Upper lobe of left lung (tissue), 6 donors: ENCODE data around the gene GLYATL3. TPM values are rescaled to one million over a fixed set of nuclear protein-coding genes. Genes with fewer than 3 reads are reported as not detected.
A peak's percentile ranks its signal among the peaks of the same experiment; 100 is the strongest.

Experiments
- ATAC-seq, 2 donors: fragments of 200-7000 bp; cut with Tn5 transposase; one replicate each; pipeline ENCODE4 v1.9.1; 2022; ENCODE audit warnings: mild to moderate bottlenecking in 2 of 2, moderate library complexity in 2 of 2; ENCODE audit not compliant: low FRiP score in 2 of 2
- DNase-seq, 2 donors: peaks; one replicate each; pipeline ENCODE4 v3.0.0-alpha.2; 2019 to 2020
- H3K27ac ChIP-seq, 4 donors: fragments of 200-600 bp; sonication (generic); one replicate each; pipeline ENCODE4 v1.5.1; 2016 to 2019
- H3K27me3 ChIP-seq, 4 donors: fragments of 200-600 bp; sonication (generic); one replicate each; pipeline ENCODE4 v1.5.1; 2017 to 2019
- H3K36me3 ChIP-seq, 4 donors: fragments of 200-600 bp; sonication (generic); one replicate each; pipeline ENCODE4 v1.5.1; 2016 to 2019
- H3K4me1 ChIP-seq, 4 donors: fragments of 200-600 bp; sonication (generic); one replicate each; pipeline ENCODE4 v1.5.1; 2018 to 2019
- H3K4me3 ChIP-seq, 4 donors: fragments of 200-600 bp; sonication (generic); one replicate each; pipeline ENCODE4 v1.5.1; 2017 to 2019; ENCODE audit warnings: mild to moderate bottlenecking in 2 of 4, moderate library complexity in 1 of 4
- H3K9me3 ChIP-seq, 4 donors: fragments of 200-600 bp; sonication (generic); one replicate each; pipeline ENCODE4 v1.5.1; 2018 to 2019
- EP300 ChIP-seq, 4 donors: sonication (generic); formaldehyde crosslinking; IDR thresholded peaks; one replicate each; pipeline ENCODE4 v1.5.1; 2017; ENCODE audit warnings: antibody characterized with exemption in 4 of 4, control low read depth in 2 of 4
- POLR2A ChIP-seq, 4 donors: fragments of 450-650 bp; IDR thresholded peaks; one replicate each; pipeline ENCODE4 v1.5.1; 2016 to 2017; ENCODE audit warnings: antibody characterized with exemption in 4 of 4, mild to moderate bottlenecking in 2 of 4
- POLR2AphosphoS5 ChIP-seq, 2 donors: sonication (generic); formaldehyde crosslinking; IDR thresholded peaks; one replicate each; pipeline ENCODE4 v1.5.1; 2017; ENCODE audit warnings: antibody characterized with exemption in 2 of 2
- WGBS, 2 donors: methylation state at CpG; one replicate each; pipeline ENCODE4 v1.1.5; 2017 to 2018; 5-methylcytosine and 5-hydroxymethylcytosine counted together
- total RNA-seq, 6 donors: library from RNA; depleted of rRNA in 4 of 6; stranded (reverse); fragments of >200 nt in 4 of 6; gene quantifications; one replicate each; pipeline versions ENCODE4 v1.1.0 to v1.2.1, GENCODE V29; 2016 to 2021
- TF ChIP-seq, protein P1 (sequence below), 6 experiments: fragments of 450-650 bp in 4 of 6; fragments of 200-600 bp in 2 of 6; sonication (generic) in 2 of 6; IDR thresholded peaks; one replicate each; pipeline ENCODE4 v1.5.1; 2016 to 2019; ENCODE audit warnings: antibody characterized with exemption in 6 of 6
- donor health status: DM: no; HTN: no; CAD: no; lungs with moderate emphysema.
- donor health status: DM: no; HTN: yes; CAD: no; lungs with severe emphysema.

Gene GLYATL3
- total RNA-seq: not detected

- ATAC-seq: no peak
- no peak within 1 kb of the TSS for H3K4me3 ChIP-seq
- no peaks in the 10 kb centered on the region for H3K36me3 ChIP-seq
- 47 to 75% methylated on average over 2 of the region's 2 CpGs for WGBS, 2 donors
- no peak for DNase-seq
- H3K27me3 ChIP-seq: no peaks in the 10 kb centered on the region
- H3K27ac ChIP-seq: no peak within 1 kb of the TSS
- TF ChIP-seq, protein P1, sequence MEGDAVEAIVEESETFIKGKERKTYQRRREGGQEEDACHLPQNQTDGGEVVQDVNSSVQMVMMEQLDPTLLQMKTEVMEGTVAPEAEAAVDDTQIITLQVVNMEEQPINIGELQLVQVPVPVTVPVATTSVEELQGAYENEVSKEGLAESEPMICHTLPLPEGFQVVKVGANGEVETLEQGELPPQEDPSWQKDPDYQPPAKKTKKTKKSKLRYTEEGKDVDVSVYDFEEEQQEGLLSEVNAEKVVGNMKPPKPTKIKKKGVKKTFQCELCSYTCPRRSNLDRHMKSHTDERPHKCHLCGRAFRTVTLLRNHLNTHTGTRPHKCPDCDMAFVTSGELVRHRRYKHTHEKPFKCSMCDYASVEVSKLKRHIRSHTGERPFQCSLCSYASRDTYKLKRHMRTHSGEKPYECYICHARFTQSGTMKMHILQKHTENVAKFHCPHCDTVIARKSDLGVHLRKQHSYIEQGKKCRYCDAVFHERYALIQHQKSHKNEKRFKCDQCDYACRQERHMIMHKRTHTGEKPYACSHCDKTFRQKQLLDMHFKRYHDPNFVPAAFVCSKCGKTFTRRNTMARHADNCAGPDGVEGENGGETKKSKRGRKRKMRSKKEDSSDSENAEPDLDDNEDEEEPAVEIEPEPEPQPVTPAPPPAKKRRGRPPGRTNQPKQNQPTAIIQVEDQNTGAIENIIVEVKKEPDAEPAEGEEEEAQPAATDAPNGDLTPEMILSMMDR (IDR thresholded peaks at IDR 0.05): no peak
- TF ChIP-seq EP300 (IDR thresholded peaks at IDR 0.05) (no peak), POLR2AphosphoS5 (IDR thresholded peaks at IDR 0.05) (no peak), POLR2A (IDR thresholded peaks at IDR 0.05) (no peak)
- no peaks in the 10 kb centered on the region for H3K4me1 ChIP-seq
- H3K9me3 ChIP-seq: no peaks in the 10 kb centered on the region
Observed at GRCh38 chr6:49499623-49500022, at the start of gene GLYATL3. GLYATL3 (plus strand) TSS chr6:49499923; CDS start chr6:49511991, 12,068 bp downstream.

- WGBS, 2 donors: 68 to 73% methylated on average over 2 of the region's 2 CpGs
Observed at GRCh38 chr6:49453221-49453620, 46.5 kb upstream of the GLYATL3 start.

GRCh38 chr6:49454787-49455709, 44.7 kb upstream of the GLYATL3 start:
- H3K27ac ChIP-seq: no peak overlapping the region
- DNase-seq: no peak
- TF ChIP-seq POLR2A (IDR thresholded peaks at IDR 0.05): no peak
- TF ChIP-seq EP300 (IDR thresholded peaks at IDR 0.05): no peak
- TF ChIP-seq, protein P1 (IDR thresholded peaks at IDR 0.05): no peak
- WGBS, 2 donors: 88 to 90% methylated on average over 3 of the region's 3 CpGs
- H3K36me3 ChIP-seq: peaks cover 0 to 86% (median 13%) of the 10 kb centered on the region in 4 donors
- no peaks in the 10 kb centered on the region for H3K9me3 ChIP-seq
- no peak for ATAC-seq
- H3K27me3 ChIP-seq: no peaks in the 10 kb centered on the region
- peaks cover 0 to 6% (median under 1%) of the 10 kb centered on the region in 4 donors for H3K4me1 ChIP-seq
- no peak overlapping the region for H3K4me3 ChIP-seq

More at GRCh38 chr6:49453221-49453620, 46.5 kb upstream of the GLYATL3 start:
- H3K27me3 ChIP-seq: no peaks in the 10 kb centered on the region
- ATAC-seq (no peak), DNase-seq (no peak)
- no peaks in the 10 kb centered on the region for H3K9me3 ChIP-seq
- H3K36me3 ChIP-seq: peaks cover 4 to 93% (median 19%) of the 10 kb centered on the region in 4 donors
- H3K4me3 ChIP-seq: no peak overlapping the region
- no peak overlapping the region for H3K27ac ChIP-seq
- TF ChIP-seq POLR2AphosphoS5 (IDR thresholded peaks at IDR 0.05) (no peak), POLR2A (IDR thresholded peaks at IDR 0.05) (no peak)
- TF ChIP-seq, protein P1 (IDR thresholded peaks at IDR 0.05): peak in 1 of 6 experiments; percentile 11
- no peaks in the 10 kb centered on the region for H3K4me1 ChIP-seq

GRCh38 chr6:49457771-49458170, 42.0 kb upstream of the GLYATL3 start:
- H3K4me1 ChIP-seq: peaks cover 14 to 25% (median 19%) of the 10 kb centered on the region in 4 donors
- DNase-seq (no peak), ATAC-seq (no peak)
- peaks cover 0 to 62% (median 5%) of the 10 kb centered on the region in 4 donors for H3K36me3 ChIP-seq
- 72 to 89% methylated on average over 4 of the region's 4 CpGs for WGBS, 2 donors
- no peak for TF ChIP-seq EP300 (IDR thresholded peaks at IDR 0.05)
- TF ChIP-seq, protein P1 (IDR thresholded peaks at IDR 0.05): no peak
- no peak for TF ChIP-seq POLR2AphosphoS5 (IDR thresholded peaks at IDR 0.05)
- no peak for TF ChIP-seq POLR2A (IDR thresholded peaks at IDR 0.05)
- no peak overlapping the region for H3K27ac ChIP-seq
- no peak overlapping the region for H3K4me3 ChIP-seq
- no peaks in the 10 kb centered on the region for H3K9me3 ChIP-seq
- H3K27me3 ChIP-seq: no peaks in the 10 kb centered on the region
